ENCODE measurements around the gene ALDH9A1.

Gene ALDH9A1

GRCh38 chr1:165616054-165616612, 82.2 kb downstream of the ALDH9A1 start:
- DNase-seq: no peak

All from NCI-H510A treated with DMSO at 0.1 percent for 48 hours (cell line).